Body of pancreas (tissue), 4 donors: ENCODE measurements around the gene KRTAP10-9.

Experiments used
- CTCF ChIP-seq, 7 experiments: fragments of 450-650 bp in 4 of 7; fragments of 200-600 bp in 3 of 7; sonication (generic) in 3 of 7; IDR thresholded peaks; one replicate each; pipeline ENCODE4 v1.5.1; 2016 to 2019; ENCODE audit warnings: antibody characterized with exemption in 7 of 7
- POLR2A ChIP-seq, 3 donors: fragments of 450-650 bp; IDR thresholded peaks; one replicate each; pipeline ENCODE4 v1.6.1; 2016; ENCODE audit warnings: antibody characterized with exemption in 3 of 3, mild to moderate bottlenecking in 2 of 3

GRCh38 chr21:44592446-44593311 lies 34.2 kb upstream of the KRTAP10-9 start, which contains the start of gene KRTAP10-6:
- no peak for TF ChIP-seq POLR2A (IDR thresholded peaks at IDR 0.05)
- no peak for TF ChIP-seq CTCF (IDR thresholded peaks at IDR 0.05)
